ENCODE results near the gene TMEM212.

The TMEM212 gene

GRCh38 chr3:171865191-171865865 is 22.2 kb downstream of the TMEM212 start:
- no peak overlapping the region for H3K27ac ChIP-seq (replicated peaks; ENCODE audit: low read length)
- H3K9me3 ChIP-seq (replicated peaks in 1 of 2; ENCODE audit: control insufficient read depth in 2 of 2, insufficient read depth in 1 of 2, low read depth in 1 of 2, low read length in 2 of 2) = no peaks in the 10 kb centered on the region
- 100% methylated on average over 1 of the region's 5 CpGs for WGBS, 2 donors (ENCODE audit: extremely low coverage in 2 of 2, insufficient read length in 2 of 2, insufficient replicate concordance in 1 of 2)

DNA sequence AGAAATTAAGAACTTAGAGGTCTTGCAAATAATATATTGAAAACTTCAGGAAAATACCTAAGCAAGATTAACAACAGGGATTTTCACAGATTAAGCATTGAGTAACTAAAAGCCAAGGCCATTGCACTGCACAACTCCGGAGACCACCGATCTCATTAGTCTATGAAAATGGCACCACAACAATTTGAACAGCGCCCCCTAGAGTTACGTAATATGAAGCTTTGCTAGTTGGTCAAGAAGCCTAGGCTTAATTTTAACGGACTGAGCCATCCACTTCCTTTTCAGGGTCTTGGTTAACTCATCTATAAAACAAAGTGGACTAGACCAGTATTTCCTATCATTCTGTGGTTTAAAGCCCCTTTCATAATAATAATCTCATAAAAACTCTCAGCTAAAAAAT is 24.8 kb downstream of the TMEM212 start:
- Histone ChIP-seq H3K79me1 (ENCODE audit: low read depth, low read length) (no peaks in the 10 kb centered on the region), H4K8ac (ENCODE audit: low read depth, low read length) (no peak overlapping the region), H3K27ac (replicated peaks; ENCODE audit: low read length) (no peak overlapping the region), H2AK5ac (ENCODE audit: low read depth, low read length) (no peak overlapping the region), H3K4me3 (ENCODE audit: low read length in 2 of 2) (no peak overlapping the region), H2BK5ac (ENCODE audit: low read length) (no peak overlapping the region), H3K4me1 (ENCODE audit: control insufficient read depth in 2 of 2, insufficient read depth in 1 of 2, low read depth in 1 of 2, low read length in 2 of 2) (peaks cover 1 to 6% of the 10 kb centered on the region in 2 donors), H4K91ac (ENCODE audit: low read depth, low read length, poor library complexity) (no peak overlapping the region), H3K27me3 (ENCODE audit: control insufficient read depth in 3 of 3, insufficient read depth in 3 of 3, low read depth in 1 of 3, low read length in 3 of 3) (no peaks in the 10 kb centered on the region), H3K18ac (ENCODE audit: low read length) (no peak overlapping the region), H2BK120ac (ENCODE audit: low read depth, low read length) (no peak overlapping the region), H2AFZ (ENCODE audit: low read length) (no peak overlapping the region), H3K36me3 (replicated peaks in 1 of 2; ENCODE audit: control insufficient read depth in 2 of 2, insufficient read depth in 2 of 2, low read length in 2 of 2) (peaks cover 0 to 1% of the 10 kb centered on the region in 2 donors), H3K23ac (ENCODE audit: low read depth, low read length, poor library complexity) (no peak overlapping the region), H3K14ac (ENCODE audit: low read length) (no peak overlapping the region), H2BK12ac (ENCODE audit: low read length) (no peak overlapping the region), H3K9me3 (replicated peaks in 1 of 2; ENCODE audit: control insufficient read depth in 2 of 2, insufficient read depth in 1 of 2, low read depth in 1 of 2, low read length in 2 of 2) (no peaks in the 10 kb centered on the region), H2BK15ac (ENCODE audit: low read length) (no peak overlapping the region), H3K9ac (ENCODE audit: low read depth, low read length, poor library complexity) (no peak overlapping the region), H3K4me2 (ENCODE audit: insufficient read depth, low read length, poor library complexity, severe bottlenecking) (no peak overlapping the region), H3K4ac (ENCODE audit: low read length) (no peak overlapping the region)
- no peak for DNase-seq (ENCODE audit: low spot score)
- no CpG with 5 or more reads among the region's 5 CpGs for WGBS, 2 donors (ENCODE audit: extremely low coverage in 2 of 2, insufficient read length in 2 of 2, insufficient replicate concordance in 1 of 2)

More at GRCh38 chr3:171865191-171865865, 22.2 kb downstream of the TMEM212 start:
- Histone ChIP-seq H2BK15ac (ENCODE audit: low read length) (no peak overlapping the region), H3K4me1 (ENCODE audit: control insufficient read depth in 2 of 2, insufficient read depth in 1 of 2, low read depth in 1 of 2, low read length in 2 of 2) (peaks cover 4 to 6% of the 10 kb centered on the region in 2 donors), H3K36me3 (replicated peaks in 1 of 2; ENCODE audit: control insufficient read depth in 2 of 2, insufficient read depth in 2 of 2, low read length in 2 of 2) (no peaks in the 10 kb centered on the region), H3K27me3 (ENCODE audit: control insufficient read depth in 3 of 3, insufficient read depth in 3 of 3, low read depth in 1 of 3, low read length in 3 of 3) (no peaks in the 10 kb centered on the region), H3K79me1 (ENCODE audit: low read depth, low read length) (no peaks in the 10 kb centered on the region), H3K4me2 (ENCODE audit: insufficient read depth, low read length, poor library complexity, severe bottlenecking) (no peak overlapping the region), H3K4ac (ENCODE audit: low read length) (no peak overlapping the region), H3K9ac (ENCODE audit: low read depth, low read length, poor library complexity) (no peak overlapping the region), H2AK5ac (ENCODE audit: low read depth, low read length) (no peak overlapping the region), H4K8ac (ENCODE audit: low read depth, low read length) (no peak overlapping the region), H3K23ac (ENCODE audit: low read depth, low read length, poor library complexity) (no peak overlapping the region), H3K18ac (ENCODE audit: low read length) (no peak overlapping the region), H3K4me3 (ENCODE audit: low read length in 2 of 2) (no peak overlapping the region), H2AFZ (ENCODE audit: low read length) (no peak overlapping the region), H2BK5ac (ENCODE audit: low read length) (no peak overlapping the region), H4K91ac (ENCODE audit: low read depth, low read length, poor library complexity) (no peak overlapping the region), H2BK12ac (ENCODE audit: low read length) (peak overlapping the region; percentile 64), H2BK120ac (ENCODE audit: low read depth, low read length) (no peak overlapping the region), H3K14ac (ENCODE audit: low read length) (no peak overlapping the region)
- DNase-seq (ENCODE audit: low spot score) = no peak

DNA sequence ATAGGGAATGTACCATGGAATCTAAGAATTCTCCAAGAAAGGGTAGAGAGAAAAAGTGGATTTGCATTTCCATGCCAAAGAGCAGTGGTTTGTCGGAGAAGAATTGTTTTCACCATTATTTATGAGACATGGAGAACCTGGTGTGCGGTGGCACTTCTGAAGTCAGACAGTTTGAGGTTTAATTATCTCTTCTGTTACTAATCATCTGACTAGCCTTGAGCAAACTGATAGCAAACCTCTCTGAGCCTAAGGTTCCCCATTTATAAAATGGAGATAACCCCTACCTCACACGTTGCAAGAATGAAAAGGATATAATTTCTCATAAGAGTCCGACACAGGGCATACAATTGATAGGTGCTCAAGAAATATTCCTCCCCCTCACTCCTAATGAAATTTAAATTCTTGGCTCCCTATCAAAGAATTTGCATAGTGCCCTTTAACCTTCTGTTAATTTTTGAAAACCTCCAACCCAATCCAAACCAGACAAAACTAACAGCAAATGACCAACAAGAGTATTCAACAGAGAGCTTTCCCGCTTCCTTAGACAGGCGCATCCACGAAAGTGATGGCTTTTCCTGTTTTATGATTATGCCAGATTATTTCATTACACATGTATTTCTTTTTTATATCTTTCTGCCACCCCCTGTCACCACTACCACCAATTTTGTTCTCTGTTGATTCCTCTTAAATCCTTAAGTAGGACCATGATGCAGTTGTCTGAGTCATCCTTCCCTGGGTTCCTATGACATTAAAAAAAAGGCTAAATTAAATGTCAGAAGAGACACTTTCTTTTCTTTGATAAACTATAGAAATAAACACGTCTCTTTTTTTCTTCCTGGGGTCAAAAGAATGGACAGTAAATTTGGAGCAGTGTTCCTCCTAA is 28.5 kb downstream of the TMEM212 start:
- Histone ChIP-seq H3K18ac (ENCODE audit: low read length) (no peak overlapping the region), H3K23ac (ENCODE audit: low read depth, low read length, poor library complexity) (no peak overlapping the region)

GRCh38 chr3:171873580-171873979 is 30.4 kb downstream of the TMEM212 start:
- peaks cover 0 to 1% of the 10 kb centered on the region in 2 donors for H3K36me3 ChIP-seq (replicated peaks in 1 of 2; ENCODE audit: control insufficient read depth in 2 of 2, insufficient read depth in 2 of 2, low read length in 2 of 2)
- no peak overlapping the region for H4K91ac ChIP-seq (ENCODE audit: low read depth, low read length, poor library complexity)
- WGBS, 2 donors (ENCODE audit: extremely low coverage in 2 of 2, insufficient read length in 2 of 2, insufficient replicate concordance in 1 of 2) = no CpG with 5 or more reads among the region's 1 CpG
- H3K14ac ChIP-seq (ENCODE audit: low read length) = no peak overlapping the region
- H2BK5ac ChIP-seq (ENCODE audit: low read length) = no peak overlapping the region
- H3K4me1 ChIP-seq (ENCODE audit: control insufficient read depth in 2 of 2, insufficient read depth in 1 of 2, low read depth in 1 of 2, low read length in 2 of 2) = peaks cover 0 to 10% of the 10 kb centered on the region in 2 donors
- H3K27me3 ChIP-seq (ENCODE audit: control insufficient read depth in 3 of 3, insufficient read depth in 3 of 3, low read depth in 1 of 3, low read length in 3 of 3) = no peaks in the 10 kb centered on the region
- no peak overlapping the region for H3K9ac ChIP-seq (ENCODE audit: low read depth, low read length, poor library complexity)
- H3K27ac ChIP-seq (replicated peaks; ENCODE audit: low read length) = no peak overlapping the region
- no peak overlapping the region for H4K8ac ChIP-seq (ENCODE audit: low read depth, low read length)
- H2BK120ac ChIP-seq (ENCODE audit: low read depth, low read length) = no peak overlapping the region
- no peak overlapping the region for H3K4ac ChIP-seq (ENCODE audit: low read length)
- DNase-seq (ENCODE audit: low spot score) = no peak
- H3K18ac ChIP-seq (ENCODE audit: low read length) = no peak overlapping the region
- no peak overlapping the region for H2AK5ac ChIP-seq (ENCODE audit: low read depth, low read length)
- no peak overlapping the region for H3K23ac ChIP-seq (ENCODE audit: low read depth, low read length, poor library complexity)
- H3K4me3 ChIP-seq (ENCODE audit: low read length in 2 of 2) = no peak overlapping the region
- no peak overlapping the region for H3K4me2 ChIP-seq (ENCODE audit: insufficient read depth, low read length, poor library complexity, severe bottlenecking)
- H2BK15ac ChIP-seq (ENCODE audit: low read length) = no peak overlapping the region
- no peaks in the 10 kb centered on the region for H3K79me1 ChIP-seq (ENCODE audit: low read depth, low read length)
- H3K9me3 ChIP-seq (replicated peaks in 1 of 2; ENCODE audit: control insufficient read depth in 2 of 2, insufficient read depth in 1 of 2, low read depth in 1 of 2, low read length in 2 of 2) = no peaks in the 10 kb centered on the region
- H2AFZ ChIP-seq (ENCODE audit: low read length) = no peak overlapping the region
- H2BK12ac ChIP-seq (ENCODE audit: low read length) = no peak overlapping the region

More for the DNA sequence above, 28.5 kb downstream of the TMEM212 start:
- no peak overlapping the region for H3K9ac ChIP-seq (ENCODE audit: low read depth, low read length, poor library complexity)
- DNase-seq (ENCODE audit: low spot score) = no peak
- no peak overlapping the region for H4K91ac ChIP-seq (ENCODE audit: low read depth, low read length, poor library complexity)
- H3K4me2 ChIP-seq (ENCODE audit: insufficient read depth, low read length, poor library complexity, severe bottlenecking) = no peak overlapping the region
- H3K4me3 ChIP-seq (ENCODE audit: low read length in 2 of 2) = no peak overlapping the region
- H3K4me1 ChIP-seq (ENCODE audit: control insufficient read depth in 2 of 2, insufficient read depth in 1 of 2, low read depth in 1 of 2, low read length in 2 of 2) = peaks cover 0 to 10% of the 10 kb centered on the region in 2 donors
- H2BK15ac ChIP-seq (ENCODE audit: low read length) = no peak overlapping the region
- WGBS, 2 donors (ENCODE audit: extremely low coverage in 2 of 2, insufficient read length in 2 of 2, insufficient replicate concordance in 1 of 2) = no CpG with 5 or more reads among the region's 8 CpGs
- H3K9me3 ChIP-seq (replicated peaks in 1 of 2; ENCODE audit: control insufficient read depth in 2 of 2, insufficient read depth in 1 of 2, low read depth in 1 of 2, low read length in 2 of 2) = no peaks in the 10 kb centered on the region
- H3K27ac ChIP-seq (replicated peaks; ENCODE audit: low read length) = no peak overlapping the region
- no peak overlapping the region for H2AFZ ChIP-seq (ENCODE audit: low read length)
- peaks cover 0 to 1% of the 10 kb centered on the region in 2 donors for H3K36me3 ChIP-seq (replicated peaks in 1 of 2; ENCODE audit: control insufficient read depth in 2 of 2, insufficient read depth in 2 of 2, low read length in 2 of 2)
- no peak overlapping the region for H2AK5ac ChIP-seq (ENCODE audit: low read depth, low read length)
- no peak overlapping the region for H2BK5ac ChIP-seq (ENCODE audit: low read length)
- no peak overlapping the region for H3K4ac ChIP-seq (ENCODE audit: low read length)
- no peaks in the 10 kb centered on the region for H3K27me3 ChIP-seq (ENCODE audit: control insufficient read depth in 3 of 3, insufficient read depth in 3 of 3, low read depth in 1 of 3, low read length in 3 of 3)
- H4K8ac ChIP-seq (ENCODE audit: low read depth, low read length) = no peak overlapping the region
- no peak overlapping the region for H3K14ac ChIP-seq (ENCODE audit: low read length)
- no peak overlapping the region for H2BK120ac ChIP-seq (ENCODE audit: low read depth, low read length)
- H3K79me1 ChIP-seq (ENCODE audit: low read depth, low read length) = no peaks in the 10 kb centered on the region
- H2BK12ac ChIP-seq (ENCODE audit: low read length) = no peak overlapping the region

Data from neuronal stem cell (in vitro differentiated cells).